DND-41 (cell line): ENCODE data around the gene CTTN.

Experiments used
- EZH2 ChIP-seq: IDR thresholded peaks from 3 replicates; pipeline ENCODE4 v1.6.1; 2012; ENCODE audit warnings: borderline replicate concordance, low read depth, mild to moderate bottlenecking, moderate library complexity, low read length, inconsistent platforms; ENCODE audit not compliant: severe bottlenecking
- TF ChIP-seq, protein P1 (sequence below): IDR thresholded peaks from 2 replicates; pipeline ENCODE4 v1.5.1; 2012; ENCODE audit warnings: borderline replicate concordance, low read length, moderate library complexity, mild to moderate bottlenecking; ENCODE audit not compliant: poor library complexity, severe bottlenecking; ENCODE audit errors: extremely low read depth

DNA sequence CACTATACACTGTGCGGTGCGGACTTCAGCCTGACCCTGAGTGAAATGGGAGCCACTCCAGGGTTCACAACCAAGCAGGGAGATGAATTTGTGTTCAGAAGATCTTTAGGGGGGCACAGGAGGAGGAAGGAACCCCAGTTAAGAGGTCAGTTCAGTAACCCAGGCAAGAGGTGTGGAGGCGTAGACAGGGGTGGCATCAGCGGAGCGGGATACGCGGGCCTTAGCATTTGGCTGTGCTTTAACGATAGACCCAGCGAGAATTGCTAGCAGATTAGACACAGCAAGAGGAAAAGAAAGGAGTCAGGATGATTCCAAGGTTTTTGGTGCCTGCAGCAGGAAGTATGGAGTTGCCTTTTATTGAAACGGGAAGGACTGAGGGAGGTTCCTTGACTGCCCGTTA is 46.8 kb downstream of the CTTN start:
- TF ChIP-seq, protein P1, sequence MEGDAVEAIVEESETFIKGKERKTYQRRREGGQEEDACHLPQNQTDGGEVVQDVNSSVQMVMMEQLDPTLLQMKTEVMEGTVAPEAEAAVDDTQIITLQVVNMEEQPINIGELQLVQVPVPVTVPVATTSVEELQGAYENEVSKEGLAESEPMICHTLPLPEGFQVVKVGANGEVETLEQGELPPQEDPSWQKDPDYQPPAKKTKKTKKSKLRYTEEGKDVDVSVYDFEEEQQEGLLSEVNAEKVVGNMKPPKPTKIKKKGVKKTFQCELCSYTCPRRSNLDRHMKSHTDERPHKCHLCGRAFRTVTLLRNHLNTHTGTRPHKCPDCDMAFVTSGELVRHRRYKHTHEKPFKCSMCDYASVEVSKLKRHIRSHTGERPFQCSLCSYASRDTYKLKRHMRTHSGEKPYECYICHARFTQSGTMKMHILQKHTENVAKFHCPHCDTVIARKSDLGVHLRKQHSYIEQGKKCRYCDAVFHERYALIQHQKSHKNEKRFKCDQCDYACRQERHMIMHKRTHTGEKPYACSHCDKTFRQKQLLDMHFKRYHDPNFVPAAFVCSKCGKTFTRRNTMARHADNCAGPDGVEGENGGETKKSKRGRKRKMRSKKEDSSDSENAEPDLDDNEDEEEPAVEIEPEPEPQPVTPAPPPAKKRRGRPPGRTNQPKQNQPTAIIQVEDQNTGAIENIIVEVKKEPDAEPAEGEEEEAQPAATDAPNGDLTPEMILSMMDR = no peak
- TF ChIP-seq EZH2 = no peak
